Panc1 (cell line): ENCODE results near the gene MAGEC2.

Source experiments
- CTCF ChIP-seq: fragments of 450-650 bp; IDR thresholded peaks from 2 replicates; pipeline ENCODE4 v1.5.1; 2017; ENCODE audit warnings: mild to moderate bottlenecking
- POLR2AphosphoS5 ChIP-seq: IDR thresholded peaks from 2 replicates; pipeline ENCODE4 v1.6.1; 2012; ENCODE audit warnings: mild to moderate bottlenecking, low read depth, low read length, moderate library complexity

- TF ChIP-seq CTCF: no peak
- no peak for TF ChIP-seq POLR2AphosphoS5
Observed at GRCh38 chrX:142233400-142233799, 28.3 kb upstream of the MAGEC2 start.
